Upper lobe of left lung (tissue), 4 donors: ENCODE results near the gene CNPPD1.

Experiments
- CTCF ChIP-seq, 6 experiments: fragments of 450-650 bp in 4 of 6; fragments of 200-600 bp in 2 of 6; sonication (generic) in 2 of 6; IDR thresholded peaks; one replicate each; pipeline ENCODE4 v1.5.1; 2016 to 2019; ENCODE audit warnings: antibody characterized with exemption in 6 of 6
- EP300 ChIP-seq, 4 donors: sonication (generic); formaldehyde crosslinking; IDR thresholded peaks; one replicate each; pipeline ENCODE4 v1.5.1; 2017; ENCODE audit warnings: antibody characterized with exemption in 4 of 4, control low read depth in 2 of 4
- POLR2A ChIP-seq, 4 donors: fragments of 450-650 bp; IDR thresholded peaks; one replicate each; pipeline ENCODE4 v1.5.1; 2016 to 2017; ENCODE audit warnings: antibody characterized with exemption in 4 of 4, mild to moderate bottlenecking in 2 of 4
- POLR2AphosphoS5 ChIP-seq, 2 donors: sonication (generic); formaldehyde crosslinking; IDR thresholded peaks; one replicate each; pipeline ENCODE4 v1.5.1; 2017; ENCODE audit warnings: antibody characterized with exemption in 2 of 2

GRCh38 chr2:219169930-219170654, 6.6 kb downstream of the CNPPD1 start, which contains the start of gene SLC23A3:
- no peak for TF ChIP-seq CTCF (IDR thresholded peaks at IDR 0.05)
- no peak for TF ChIP-seq POLR2A (IDR thresholded peaks at IDR 0.05)
- TF ChIP-seq EP300 (IDR thresholded peaks at IDR 0.05), result no peak
- TF ChIP-seq POLR2AphosphoS5 (IDR thresholded peaks at IDR 0.05), result no peak
